Right renal pelvis (tissue), 4 donors: ENCODE results near the gene SIX5. TPM values are rescaled to one million over a fixed set of nuclear protein-coding genes. Genes with fewer than 3 reads are reported as not detected.

Experiments used
- DNase-seq, 4 donors: peaks; one replicate each; pipeline ENCODE4 v3.0.0-alpha.2; 2013; ENCODE audit warnings: low read depth in 4 of 4, low spot score in 3 of 4, missing footprints in 1 of 4
- polyA plus RNA-seq, 4 donors: library from polyadenylated mRNA; unstranded; fragments of 120-200 nt; gene quantifications; one replicate each; pipeline ENCODE4 v1.2.1, GENCODE V29; 2013; ENCODE audit not compliant: insufficient read length in 4 of 4

The SIX5 gene
- polyA plus RNA-seq, 4 donors = 15.7 to 31.7 (median 21.6) TPM

- no peak for DNase-seq
These were observed 24.8 kb upstream of the SIX5 start for GRCh38 chr19:45793876-45794275.

- no peak for DNase-seq
These were observed 24.1 kb upstream of the SIX5 start for GRCh38 chr19:45793178-45793564.

DNA sequence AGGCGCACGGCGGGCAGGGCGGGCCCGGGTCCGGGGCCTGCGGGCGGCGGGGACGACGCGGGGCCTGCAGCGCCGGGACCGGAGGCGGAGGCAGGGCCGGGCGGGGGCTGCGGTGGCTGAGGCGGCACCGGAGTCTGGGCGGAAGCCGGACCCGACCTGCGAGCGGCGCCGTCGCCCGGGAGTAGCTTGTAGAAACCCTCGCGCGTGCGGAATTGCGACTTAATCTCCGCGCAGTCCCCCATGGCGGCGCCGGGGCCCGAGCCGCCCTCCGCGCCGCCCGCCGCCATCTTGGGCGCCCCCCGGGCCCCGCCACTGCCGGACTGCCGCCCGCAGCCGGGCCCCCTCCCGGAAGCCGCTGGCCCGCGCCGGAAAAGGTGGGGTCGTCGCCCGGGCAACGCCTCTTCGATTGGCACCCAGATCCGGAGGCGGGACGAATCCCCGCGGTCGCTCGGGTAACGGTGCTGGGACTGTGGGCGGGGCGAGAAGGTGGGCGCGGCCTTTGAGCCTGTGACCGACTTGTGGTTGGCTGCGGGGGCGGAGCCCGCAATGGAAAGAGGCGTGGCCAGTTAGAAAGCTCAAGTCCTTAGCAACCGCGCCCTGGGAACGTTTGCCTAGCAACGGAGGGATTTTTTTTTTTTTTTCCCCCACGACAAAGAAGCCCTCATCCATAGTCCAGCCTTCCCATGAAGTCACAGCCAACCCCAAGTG, 23.6 kb upstream of the SIX5 start, which contains the start of gene DMWD:
Gene DMWD, minus strand, starts transcription at position 376 of the 708 bp plus-strand sequence. Its CDS starts 89 bp downstream, at position 287.
- peak; percentile 97 to 99 (median 98) for DNase-seq

- DNase-seq = no peak
These were observed 22.9 kb upstream of the SIX5 start for GRCh38 chr19:45791744-45792469.

DNA sequence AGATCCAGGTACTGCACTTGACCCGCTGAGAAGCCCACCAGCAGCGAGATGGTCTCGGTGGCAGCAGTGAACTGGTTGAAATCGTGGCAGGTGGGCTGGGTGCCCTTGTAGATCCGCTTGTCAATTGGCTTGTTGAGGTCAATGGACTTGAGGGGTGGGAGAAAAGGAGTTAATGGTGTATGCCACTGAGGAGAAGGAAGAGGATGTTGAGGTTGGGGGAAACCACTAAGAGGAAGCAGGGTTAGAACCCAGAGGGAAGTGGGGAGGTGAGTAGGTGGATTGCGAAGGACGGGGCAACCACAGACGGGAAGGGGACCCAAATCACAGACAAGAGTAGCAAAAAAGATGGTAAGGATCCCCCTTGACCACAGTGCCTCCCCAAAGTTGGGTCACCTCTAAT, 21.9 kb upstream of the SIX5 start:
- no peak for DNase-seq

DNA sequence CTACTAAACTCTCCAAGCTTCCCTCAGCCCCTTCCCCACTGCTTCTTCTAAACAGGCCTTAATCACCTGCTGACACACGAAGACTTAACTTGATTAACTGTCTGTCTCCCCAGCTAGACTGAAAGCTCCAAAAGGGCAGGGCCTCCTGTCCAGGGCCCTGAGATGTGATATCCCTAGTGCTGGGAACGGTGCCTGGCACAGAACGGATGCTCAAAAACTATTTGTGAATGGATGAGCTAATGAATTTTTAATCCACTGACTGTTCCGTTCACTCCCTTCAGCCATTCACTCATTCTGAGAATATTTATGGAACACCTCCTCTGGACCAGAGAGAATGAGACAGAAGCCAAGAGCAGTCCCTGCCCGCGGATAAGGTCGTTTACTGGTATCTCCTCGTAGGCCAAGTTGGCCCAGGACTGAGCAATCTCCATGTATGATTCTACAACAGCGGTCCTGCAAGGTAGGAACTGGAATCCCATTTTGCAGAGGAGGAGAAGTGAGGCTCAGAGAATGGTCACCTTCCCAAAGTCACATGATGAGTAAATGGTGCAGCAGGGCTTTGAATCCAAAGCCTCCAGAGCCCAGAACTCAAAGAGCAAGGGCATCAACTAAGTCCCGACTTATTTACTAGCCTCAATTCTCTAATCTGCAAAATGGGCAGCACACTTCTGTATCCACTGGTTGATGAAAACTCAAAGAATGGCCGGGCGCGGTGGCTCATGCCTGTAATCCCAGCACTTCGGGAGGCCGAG, 20.2 kb upstream of the SIX5 start:
- DNase-seq = no peak

GRCh38 chr19:45786533-45786894, 17.5 kb upstream of the SIX5 start:
- DNase-seq = no peak

- DNase-seq = no peak
These were observed 16.9 kb upstream of the SIX5 start for GRCh38 chr19:45785781-45786532.

DNA sequence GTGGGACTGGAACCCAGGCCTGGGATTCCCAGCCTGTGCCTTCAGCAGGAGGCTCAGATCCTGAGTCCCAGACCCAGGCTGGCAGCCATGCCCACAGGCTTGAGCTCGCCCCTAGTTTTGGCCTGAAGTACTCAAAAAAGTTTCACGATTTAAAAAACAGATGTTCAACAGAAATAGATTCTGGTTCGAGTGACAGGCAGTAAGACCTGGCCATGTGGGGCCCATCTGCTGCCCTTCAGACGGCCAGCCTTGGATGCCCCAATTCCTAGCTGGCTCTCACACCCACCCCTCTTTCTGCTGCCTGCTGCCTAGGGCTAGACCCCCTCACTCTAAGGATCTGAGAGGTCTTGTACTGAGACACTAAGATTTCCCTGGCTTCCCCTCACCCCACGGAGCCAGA, 16.0 kb upstream of the SIX5 start:
- DNase-seq = no peak

- no peak for DNase-seq
These were observed 15.0 kb upstream of the SIX5 start for GRCh38 chr19:45784096-45784495.

DNA sequence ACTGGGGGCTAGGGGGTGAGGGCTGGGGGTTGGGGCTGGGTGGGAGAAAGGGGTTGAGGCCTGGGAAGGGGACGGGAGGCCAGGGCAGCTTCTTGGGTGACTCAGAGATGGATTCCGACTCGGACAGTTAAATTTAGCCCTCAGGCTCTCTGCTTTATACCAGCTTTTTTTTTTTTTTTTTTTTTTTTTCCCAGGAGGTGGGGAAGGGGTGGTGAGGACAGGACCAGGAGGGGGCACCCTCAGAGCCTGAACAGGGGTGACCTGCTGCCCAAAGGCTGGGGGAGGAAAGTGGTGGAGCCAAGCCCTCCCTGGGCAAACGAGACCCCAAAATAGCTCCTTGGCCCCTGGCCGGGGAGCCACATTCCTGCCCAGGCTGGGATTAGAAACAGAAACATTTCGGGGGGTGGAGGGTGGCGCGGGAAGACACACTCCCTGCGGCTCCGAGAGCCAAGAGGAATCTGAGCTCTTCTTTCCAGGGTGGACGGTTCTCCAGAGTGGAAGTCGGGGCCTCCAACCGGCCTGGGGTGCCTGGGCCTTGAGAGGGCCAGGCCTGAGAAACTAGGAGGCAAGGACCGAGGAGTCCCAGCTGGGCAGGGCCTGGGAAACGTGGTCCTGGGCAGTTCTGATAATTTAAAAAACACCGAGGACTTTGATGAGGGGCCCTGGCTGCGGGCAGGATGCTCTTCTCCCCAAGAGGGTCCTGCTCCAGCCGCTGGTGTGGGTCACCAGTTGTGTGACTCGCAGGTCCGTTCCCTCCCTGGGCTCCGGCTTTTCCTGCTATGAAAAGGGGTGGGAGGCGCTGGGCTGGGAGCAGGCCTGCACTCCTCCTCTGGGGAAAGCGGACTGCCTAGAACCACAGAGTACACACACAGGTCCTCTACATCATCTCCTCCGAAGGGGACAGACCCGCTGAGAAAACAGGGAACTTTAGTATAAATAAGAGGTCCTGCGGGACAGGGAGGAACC, 14.1 kb upstream of the SIX5 start:
- DNase-seq = no peak

DNA sequence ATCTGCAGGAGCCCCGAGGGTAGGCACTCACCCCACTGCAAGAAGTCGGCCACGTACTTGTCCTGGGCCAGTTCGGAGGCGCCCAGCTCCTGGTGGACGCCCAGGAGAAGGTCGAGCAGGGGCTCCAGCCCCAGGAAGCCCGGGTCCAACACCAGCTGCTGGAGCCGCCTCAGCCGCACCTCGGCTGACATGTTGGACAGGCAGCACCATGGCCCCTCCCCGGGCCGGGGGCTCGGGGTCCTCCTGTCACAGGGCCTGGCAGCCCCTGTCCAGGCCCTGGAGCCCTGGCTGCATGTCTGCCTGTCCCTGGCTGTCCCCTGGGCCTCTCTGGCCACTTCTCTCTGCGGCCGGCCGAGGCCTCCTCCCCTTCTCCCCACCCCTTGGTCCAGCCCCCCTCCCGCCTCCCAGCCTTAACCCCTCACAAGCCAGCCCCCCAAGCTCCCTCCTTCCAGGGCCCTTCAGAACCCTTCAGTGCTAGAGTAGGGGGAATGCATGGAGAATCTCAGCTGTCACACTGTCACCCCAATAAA, 13.2 kb upstream of the SIX5 start, which contains the start of gene DMPK:
Gene DMPK, minus strand, starts transcription at position 329 of the 530 bp plus-strand sequence. Its CDS starts 138 bp downstream, at position 191.
- no peak for DNase-seq

GRCh38 chr19:45781214-45782161, 12.4 kb upstream of the SIX5 start:
- DNase-seq = no peak

DNA sequence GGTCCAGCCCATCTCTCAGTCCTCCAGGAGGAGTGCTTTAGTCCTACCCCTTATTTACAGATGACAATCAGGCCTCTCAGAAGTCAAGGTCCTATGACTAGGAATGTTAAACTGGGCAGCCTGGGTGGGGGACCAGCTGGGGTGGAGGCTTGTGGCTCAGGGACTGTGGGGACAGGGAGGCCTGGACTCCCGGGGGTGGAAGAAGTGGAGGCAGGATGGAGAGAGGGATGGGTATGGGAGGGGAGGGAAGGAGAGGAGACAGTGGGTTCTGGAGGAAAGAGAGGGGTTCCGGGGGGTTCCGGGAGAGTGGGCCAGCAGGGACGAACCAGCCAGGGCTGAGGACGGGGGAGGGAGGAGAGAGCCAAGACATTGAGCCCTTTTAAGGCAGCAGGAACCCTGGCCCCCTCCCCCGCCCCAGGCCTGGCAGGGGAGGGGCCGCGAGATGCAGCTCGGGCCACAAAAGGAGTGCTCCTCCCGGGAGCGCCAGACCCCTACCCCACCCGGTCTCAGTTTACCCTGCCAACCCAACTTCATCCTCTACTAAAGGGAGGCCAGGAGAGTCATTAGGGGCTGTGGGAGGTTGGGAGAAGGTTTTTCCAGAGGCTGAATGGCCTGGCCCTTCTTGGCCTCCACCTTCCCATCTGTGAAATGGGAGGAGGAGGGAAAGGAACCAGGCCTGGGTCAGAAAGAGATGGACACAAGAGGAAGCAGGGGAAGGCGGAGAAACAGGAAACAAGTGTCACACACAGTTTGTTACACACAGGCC, 11.6 kb upstream of the SIX5 start:
- no peak for DNase-seq

DNA sequence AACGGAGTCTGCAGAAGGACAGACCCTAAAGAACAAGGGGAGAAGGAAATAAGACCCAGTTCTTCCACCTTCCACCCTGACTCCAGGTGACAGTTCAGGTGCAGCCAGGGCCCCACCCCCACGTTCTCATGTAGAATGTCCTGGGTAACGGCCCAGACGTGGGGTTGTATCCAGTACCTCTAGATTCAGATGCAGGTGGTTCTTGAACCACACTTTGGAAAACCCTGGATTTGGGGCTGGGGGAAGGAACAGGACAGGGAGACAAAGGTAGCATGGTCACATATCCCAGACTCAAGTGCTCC, 11.0 kb upstream of the SIX5 start:
- no peak for DNase-seq

DNA sequence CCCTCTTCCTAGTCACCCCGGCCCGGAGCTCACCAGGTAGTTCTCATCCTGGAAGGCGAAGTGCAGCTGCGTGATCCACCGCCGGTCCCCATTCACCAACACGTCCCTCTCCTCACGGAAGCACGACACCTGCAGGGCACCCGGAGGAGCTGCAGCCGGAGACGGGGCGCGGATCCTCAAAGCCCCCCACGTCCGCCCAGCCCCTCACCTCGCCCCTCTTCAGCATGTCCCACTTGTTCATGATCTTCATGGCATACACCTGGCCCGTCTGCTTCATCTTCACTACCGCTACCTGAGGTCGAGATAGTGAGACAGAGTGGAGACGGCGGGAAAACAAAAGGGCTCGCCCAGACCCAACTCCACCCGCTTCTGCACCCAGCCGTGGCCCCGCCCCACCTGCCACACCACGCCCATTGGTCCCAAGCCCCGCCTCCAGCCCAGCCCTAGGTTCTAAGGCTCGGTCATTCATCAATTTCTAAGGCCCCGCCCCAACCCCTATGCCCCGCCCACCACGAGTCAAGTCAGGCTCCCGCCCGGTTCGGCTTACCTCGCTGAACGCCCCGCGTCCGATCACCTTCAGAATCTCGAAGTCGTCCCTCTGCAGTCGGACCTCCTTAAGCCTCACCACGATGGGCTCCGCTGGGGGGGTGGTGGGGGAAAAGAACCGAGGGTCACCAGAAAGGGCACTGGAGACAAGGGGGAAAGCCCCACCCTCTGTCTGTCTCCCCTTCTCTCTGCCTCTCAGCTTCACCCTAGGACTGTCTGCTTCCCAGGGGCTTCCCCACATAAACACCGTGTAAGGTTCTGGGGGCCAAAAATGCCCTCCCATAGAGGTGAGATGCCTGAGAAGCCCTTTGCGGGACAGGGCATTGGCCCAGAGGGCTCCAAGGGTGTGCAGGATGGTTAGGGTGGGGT, 10.4 kb upstream of the SIX5 start:
- peak in 2 of 4 donors; percentile 68 to 72 for DNase-seq
